OCI-LY7 (cell line): ENCODE data around the gene NEURL2. TPM values are rescaled to one million over a fixed set of nuclear protein-coding genes. Genes with fewer than 3 reads are reported as not detected.

ENCODE experiments used
- Bru-seq: library from RNA; stranded (reverse); fragments of 400-500 nt; gene quantifications from one replicate; lab custom pipeline; 2021; lab: Mats Ljungman, UMichigan
- BruChase-seq, 2 experiments: library from RNA; stranded (reverse); fragments of 400-500 nt; gene quantifications; one replicate each; lab custom pipeline; 2021; lab: Mats Ljungman, UMichigan
- BruUV-seq: library from RNA; stranded (reverse); fragments of 400-500 nt; replicated peaks from 2 replicates; lab custom pipeline; 2021; lab: Mats Ljungman, UMichigan
- CTCF ChIA-PET: fragments of 300-600 bp; sonication (Branson Sonifier 250); formaldehyde crosslinking; loops from one replicate; lab custom pipeline; 2022; ENCODE audit warnings: antibody characterized with exemption; ENCODE audit not compliant: unreplicated experiment; lab: Charles Lee
- POLR2A ChIA-PET: fragments of 300-600 bp; sonication (Branson Sonifier 250); formaldehyde crosslinking; loops from one replicate; lab custom pipeline; 2022; ENCODE audit warnings: antibody characterized with exemption; lab: Charles Lee
- DNase-seq: peaks from one replicate; pipeline ENCODE4 v3.0.0-alpha.2; 2015; ENCODE audit warnings: low spot score
- H2AFZ ChIP-seq: fragments of 200-600 bp; sonication (generic), shearing (Covaris generic); 2 replicates; pipeline ENCODE4 v1.6.1; 2014; ENCODE audit warnings: mild to moderate bottlenecking, antibody characterized with exemption, low read length, moderate library complexity
- H3K27ac ChIP-seq: fragments of 200-600 bp; sonication (generic); 2 replicates; pipeline ENCODE4 v1.5.1; 2014; ENCODE audit warnings: mixed run types, low read depth, mild to moderate bottlenecking, moderate library complexity, low read length, inconsistent platforms; ENCODE audit not compliant: poor library complexity, severe bottlenecking
- H3K36me3 ChIP-seq: fragments of 200-600 bp; sonication (generic); 2 replicates; pipeline ENCODE4 v1.6.1; 2014; ENCODE audit warnings: mild to moderate bottlenecking, antibody characterized with exemption, low read length, moderate library complexity, mixed read lengths; ENCODE audit not compliant: insufficient read depth
- H3K4me1 ChIP-seq: fragments of 200-600 bp; sonication (generic); 2 replicates; pipeline ENCODE4 v1.5.1; 2014; ENCODE audit warnings: mild to moderate bottlenecking, low read length; ENCODE audit not compliant: insufficient read depth, poor library complexity, severe bottlenecking
- H3K4me2 ChIP-seq: fragments of 200-600 bp; sonication (generic); 2 replicates; pipeline ENCODE4 v1.6.1; 2014; ENCODE audit warnings: mild to moderate bottlenecking, low read length
- H3K4me3 ChIP-seq: fragments of 200-600 bp; sonication (generic); 2 replicates; pipeline ENCODE4 v1.5.1; 2014; ENCODE audit warnings: mild to moderate bottlenecking, low read depth, low read length; ENCODE audit not compliant: poor library complexity, severe bottlenecking
- H3K79me2 ChIP-seq: fragments of 200-600 bp; sonication (generic); 2 replicates; pipeline ENCODE4 v1.6.1; 2016; ENCODE audit warnings: low read depth, mild to moderate bottlenecking, low read length, moderate library complexity, mixed read lengths; ENCODE audit not compliant: insufficient read depth
- H3K9me2 ChIP-seq: fragments of 200-600 bp; sonication (generic); 2 replicates; pipeline ENCODE4 v1.6.1; 2016; ENCODE audit warnings: mild to moderate bottlenecking, low read length, mixed read lengths; ENCODE audit not compliant: insufficient read depth
- H3K9me3 ChIP-seq: fragments of 200-600 bp; sonication (generic); 2 replicates; pipeline ENCODE4 v1.6.1; 2014; ENCODE audit warnings: mild to moderate bottlenecking, mixed run types, low read length, mixed read lengths
- H4K20me1 ChIP-seq: fragments of 200-600 bp; sonication (generic); 2 replicates; pipeline ENCODE4 v1.6.1; 2014; ENCODE audit warnings: mild to moderate bottlenecking, antibody characterized with exemption, low read length, moderate library complexity, mixed read lengths; ENCODE audit not compliant: insufficient read depth
- CTCF ChIP-seq: fragments of 200-600 bp; sonication (generic); conservative IDR thresholded peaks from 2 replicates; pipeline ENCODE4 v1.5.1; 2014; ENCODE audit warnings: mild to moderate bottlenecking, antibody characterized with exemption, low read length, moderate library complexity, mixed read lengths
- EZH2phosphoT487 ChIP-seq: fragments of 200-600 bp; sonication (generic); IDR thresholded peaks from 2 replicates; pipeline ENCODE4 v1.6.1; 2018; ENCODE audit warnings: low read depth, borderline replicate concordance, mild to moderate bottlenecking, mixed run types, antibody characterized with exemption, low read length, moderate library complexity, mixed read lengths
- intact Hi-C: fragments of 100-400 bp; cut with micrococcal nuclease; formaldehyde crosslinking; loops from one replicate; pipeline ENCODE4 v1.10.0; 2022; ENCODE audit not compliant: unreplicated experiment
- long read RNA-seq: library from polyadenylated mRNA; stranded (forward); transcript quantifications from one replicate; pipeline ENCODE4 v2.0.0, GENCODE V29; 2022
- total RNA-seq, 2 experiments: library from RNA; depleted of rRNA in 1 of 2; stranded (reverse); fragments of >200 nt in 1 of 2; shearing (Covaris generic) in 1 of 2; gene quantifications; 2 replicates each; pipeline ENCODE4 v1.2.3, GENCODE V29; 2014 to 2022

The NEURL2 gene
- total RNA-seq (2014; rRNA removed; shearing (Covaris generic)) (6.0 and 10.7 TPM in 2 replicates), total RNA-seq (2022) (6.2 and 9.9 TPM in 2 replicates), Bru-seq, nascent RNA (percentile 48 among the genes with signal in this experiment), BruChase-seq, experiment 1, labeled RNA remaining after a 6-hour chase (percentile 48 among the genes with signal in this experiment), BruChase-seq, experiment 2, labeled RNA remaining after a 2-hour chase (percentile 50 among the genes with signal in this experiment)
- long read RNA-seq, transcript NEURL2-201 (2 exons, 1,278 nt), result major isoform, 5 of 8 reads
- long read RNA-seq, partial matches to known transcripts, result 0 of 8 reads
- long read RNA-seq, other reads (novel, unspliced or antisense), result 2 of 8 reads

GRCh38 chr20:45890985-45891983 is at the start of gene NEURL2, which contains the start of gene CTSA:
Gene NEURL2 (minus strand): TSS chr20:45891208. CDS start chr20:45890991, 217 bp downstream.
Gene CTSA (plus strand): TSS chr20:45891335. CDS start chr20:45891569, 234 bp downstream.
- Histone ChIP-seq H3K4me3 (peak within 1 kb of the TSS; percentile 85), H2AFZ (peak within 1 kb of the TSS; percentile 88), H3K4me2 (peak within 1 kb of the TSS; percentile 98), H3K9me2 (no peaks in the 10 kb centered on the region), H3K79me2 (no peaks in the 10 kb centered on the region), H3K27ac (peak within 1 kb of the TSS; percentile 21), H4K20me1 (no peaks in the 10 kb centered on the region), H3K4me1 (peaks cover 15% of the 10 kb centered on the region), H3K9me3 (no peaks in the 10 kb centered on the region), H3K36me3 (no peaks in the 10 kb centered on the region; the same call in 1 of the 2 replicates)
- TF ChIP-seq CTCF, result no peak
- no peak for TF ChIP-seq EZH2phosphoT487
- DNase-seq, result peak; percentile 91
- CTCF ChIA-PET, result no interaction called here
- intact Hi-C loops, result no loop called here
- POLR2A ChIA-PET, result interaction anchor here (1.1 to 1.7 kb wide), 4 partner anchors 9 to 79 kb away, joined by 3 to 5 read pairs (median 4); partner anchors contain the start of gene PCIF1
- BruUV-seq, result no TSS peak

GRCh38 chr20:45940469-45940868 is 49.5 kb upstream of the NEURL2 start:
- no peak for DNase-seq
- CTCF ChIA-PET, result no interaction called here
- H3K27ac ChIP-seq, result no peak overlapping the region
- H2AFZ ChIP-seq, result no peak overlapping the region
- no peaks in the 10 kb centered on the region for H3K9me3 ChIP-seq
- TF ChIP-seq EZH2phosphoT487 (no peak), CTCF (no peak)
- H4K20me1 ChIP-seq, result no peaks in the 10 kb centered on the region
- H3K9me2 ChIP-seq, result no peaks in the 10 kb centered on the region
- intact Hi-C loops, result no loop called here
- H3K4me1 ChIP-seq, result no peaks in the 10 kb centered on the region
- peaks cover 80% of the 10 kb centered on the region for H3K36me3 ChIP-seq
- peaks cover 20% of the 10 kb centered on the region for H3K79me2 ChIP-seq
- H3K4me3 ChIP-seq, result no peak overlapping the region
- POLR2A ChIA-PET, result no interaction called here
- no peak overlapping the region for H3K4me2 ChIP-seq
- no TSS peak for BruUV-seq
